HFF-Myc (cell line): ENCODE data around the gene NTN1.

Experiments
- DNase-seq: peaks from one replicate; pipeline ENCODE4 v3.0.0-alpha.2; 2011; ENCODE audit warnings: low read depth; ENCODE audit errors: extremely low read depth
- H3K4me3 ChIP-seq: replicated peaks from 2 replicates; pipeline ENCODE4 v1.5.1; 2011; ENCODE audit warnings: low read depth, mild to moderate bottlenecking, control low read depth, low read length
- CTCF ChIP-seq: IDR thresholded peaks from 2 replicates; pipeline ENCODE4 v1.5.1; 2012; ENCODE audit warnings: mild to moderate bottlenecking, low read depth, low read length, control low read depth; ENCODE audit errors: missing control alignments

Gene NTN1

GRCh38 chr17:9249245-9249953, 228.1 kb downstream of the NTN1 start:
- DNase-seq, result no peak
- no peak for TF ChIP-seq CTCF
- H3K4me3 ChIP-seq, result no peak overlapping the region

GRCh38 chr17:9251273-9251672, 230.0 kb downstream of the NTN1 start:
- no peak for DNase-seq

GRCh38 chr17:9253308-9253707, 232.0 kb downstream of the NTN1 start:
- no peak for TF ChIP-seq CTCF
- H3K4me3 ChIP-seq, result no peak overlapping the region
- DNase-seq, result no peak

More at GRCh38 chr17:9251273-9251672, 230.0 kb downstream of the NTN1 start:
- H3K4me3 ChIP-seq, result no peak overlapping the region
- no peak for TF ChIP-seq CTCF

GRCh38 chr17:9254841-9255240, 233.5 kb downstream of the NTN1 start:
- no peak for DNase-seq
- TF ChIP-seq CTCF, result no peak
- no peak overlapping the region for H3K4me3 ChIP-seq

- TF ChIP-seq CTCF, result no peak
- H3K4me3 ChIP-seq, result no peak overlapping the region
- no peak for DNase-seq
These were observed 234.5 kb downstream of the NTN1 start for GRCh38 chr17:9255833-9256232.

GRCh38 chr17:9256361-9256750, 235.0 kb downstream of the NTN1 start:
- H3K4me3 ChIP-seq, result no peak overlapping the region
- TF ChIP-seq CTCF, result no peak
- DNase-seq, result no peak
